HEK293 (cell line): ENCODE results near the gene UBASH3B.

Experiments
- CTCF ChIA-PET: fragments of 350-600 bp; formaldehyde crosslinking; extraction: SDS; loops from one replicate; lab custom pipeline; 2021; ENCODE audit warnings: antibody characterized with exemption; lab: Yijun Ruan, JAX
- POLR2A ChIA-PET: fragments of 300-600 bp; formaldehyde crosslinking; extraction: SDS; loops from one replicate; lab custom pipeline; 2020; ENCODE audit warnings: antibody characterized with exemption, inconsistent platforms; lab: Yijun Ruan, JAX
- H3K27ac ChIP-seq: fragments of 200-500 bp; sonication (Bioruptor generic); 2 replicates; pipeline ENCODE4 v1.5.1; 2014; ENCODE audit warnings: low read depth, low read length, control low read depth, inconsistent platforms; ENCODE audit errors: extremely low read depth
- H3K36me3 ChIP-seq, 2 experiments: fragments of 200-500 bp in 1 of 2; sonication (Bioruptor generic) in 1 of 2; 1 replicate in 1 of 2; 2 replicates in 1 of 2; pipeline ENCODE4 v1.5.1; 2014 to 2017; ENCODE audit warnings: inconsistent platforms in 2 of 2, low read length in 2 of 2; ENCODE audit not compliant: control insufficient read depth in 2 of 2, insufficient read depth in 1 of 2
- H3K4me1 ChIP-seq: fragments of 200-500 bp; sonication (Bioruptor generic); 2 replicates; pipeline ENCODE4 v1.5.1; 2014; ENCODE audit warnings: mild to moderate bottlenecking, low read length, inconsistent platforms; ENCODE audit not compliant: control insufficient read depth, insufficient read depth
- H3K4me3 ChIP-seq: 2 replicates; pipeline ENCODE4 v1.5.1; 2011; ENCODE audit warnings: low read depth, mild to moderate bottlenecking, control low read depth, low read length, moderate library complexity
- H3K9me3 ChIP-seq: fragments of 200-500 bp; sonication (Bioruptor generic); 2 replicates; pipeline ENCODE4 v1.5.1; 2014; ENCODE audit warnings: low read depth, low read length, inconsistent platforms; ENCODE audit not compliant: control insufficient read depth, insufficient read depth
- HOXA7 ChIP-seq: sonication (generic); formaldehyde crosslinking; IDR thresholded peaks from 2 replicates; pipeline ENCODE4 v1.8.1; 2022; ENCODE audit warnings: missing genetic modification reagents, borderline replicate concordance
- PRDM6 ChIP-seq: fragments of 450-650 bp; formaldehyde crosslinking; IDR thresholded peaks from 2 replicates; pipeline ENCODE4 v1.5.1; 2017; ENCODE audit warnings: missing biosample characterization, missing genetic modification characterization
- TRIM28 ChIP-seq: IDR thresholded peaks from 2 replicates; pipeline ENCODE4 v1.6.1; 2011; ENCODE audit warnings: low read length, control low read depth, borderline replicate concordance
- ZBTB10 ChIP-seq: fragments of 450-650 bp; formaldehyde crosslinking; IDR thresholded peaks from 2 replicates; pipeline ENCODE4 v1.5.1; 2016; ENCODE audit warnings: missing biosample characterization, missing genetic modification characterization
- ZFHX2 ChIP-seq: fragments of 450-650 bp; formaldehyde crosslinking; conservative IDR thresholded peaks from 2 replicates; pipeline ENCODE4 v1.5.1; 2016; ENCODE audit warnings: missing biosample characterization, missing genetic modification characterization
- ZFP3 ChIP-seq: fragments of 450-650 bp; formaldehyde crosslinking; IDR thresholded peaks from 2 replicates; pipeline ENCODE4 v1.5.1; 2016; ENCODE audit warnings: low read depth, missing biosample characterization, missing genetic modification characterization
- ZIC2 ChIP-seq: fragments of 450-650 bp; formaldehyde crosslinking; IDR thresholded peaks from 2 replicates; pipeline ENCODE4 v1.5.1; 2016; ENCODE audit warnings: missing biosample characterization, missing genetic modification characterization
- ZNF10 ChIP-seq: fragments of 450-650 bp; formaldehyde crosslinking; IDR thresholded peaks from 2 replicates; pipeline ENCODE4 v1.5.1; 2017; ENCODE audit warnings: missing biosample characterization, missing genetic modification characterization
- ZNF121 ChIP-seq: fragments of 450-650 bp; formaldehyde crosslinking; IDR thresholded peaks from 2 replicates; pipeline ENCODE4 v1.5.1; 2016; ENCODE audit warnings: missing biosample characterization, missing genetic modification characterization
- ZNF132 ChIP-seq: fragments of 450-650 bp; formaldehyde crosslinking; IDR thresholded peaks from 2 replicates; pipeline ENCODE4 v1.5.1; 2017; ENCODE audit warnings: missing biosample characterization, missing genetic modification characterization, borderline replicate concordance
- ZNF2 ChIP-seq: fragments of 450-650 bp; formaldehyde crosslinking; IDR thresholded peaks from 2 replicates; pipeline ENCODE4 v1.5.1; 2016; ENCODE audit warnings: missing biosample characterization, missing genetic modification characterization
- ZNF26 ChIP-seq: fragments of 450-650 bp; formaldehyde crosslinking; IDR thresholded peaks from 2 replicates; pipeline ENCODE4 v1.5.1; 2016; ENCODE audit warnings: missing biosample characterization, missing genetic modification characterization
- ZNF274 ChIP-seq, 2 experiments: fragments of 200-500 bp in 1 of 2; fragments of 450-650 bp in 1 of 2; sonication (Bioruptor generic) in 1 of 2; formaldehyde crosslinking in 1 of 2; IDR thresholded peaks; 2 replicates each; pipeline versions ENCODE4 v1.5.1 to v1.6.1; 2014 to 2016; ENCODE audit warnings: borderline replicate concordance in 1 of 2, inconsistent platforms in 1 of 2, low read length in 1 of 2, missing biosample characterization in 1 of 2, missing genetic modification characterization in 1 of 2
- ZNF398 ChIP-seq: fragments of 450-650 bp; formaldehyde crosslinking; IDR thresholded peaks from 2 replicates; pipeline ENCODE4 v1.5.1; 2017; ENCODE audit warnings: missing biosample characterization, missing genetic modification characterization
- ZNF560 ChIP-seq: fragments of 450-650 bp; formaldehyde crosslinking; IDR thresholded peaks from 2 replicates; pipeline ENCODE4 v1.5.1; 2017; ENCODE audit warnings: missing biosample characterization, missing genetic modification characterization, borderline replicate concordance
- ZNF621 ChIP-seq: fragments of 450-650 bp; formaldehyde crosslinking; IDR thresholded peaks from 2 replicates; pipeline ENCODE4 v1.5.1; 2017; ENCODE audit warnings: missing biosample characterization, missing genetic modification characterization
- ZNF768 ChIP-seq: fragments of 450-650 bp; formaldehyde crosslinking; IDR thresholded peaks from 2 replicates; pipeline ENCODE4 v1.5.1; 2018; ENCODE audit warnings: missing biosample characterization, mild to moderate bottlenecking, missing genetic modification characterization
- ZNF777 ChIP-seq: fragments of 450-650 bp; formaldehyde crosslinking; IDR thresholded peaks from 2 replicates; pipeline ENCODE4 v1.5.1; 2017; ENCODE audit warnings: missing biosample characterization, missing genetic modification characterization, borderline replicate concordance
- ZSCAN23 ChIP-seq: fragments of 450-650 bp; formaldehyde crosslinking; IDR thresholded peaks from 2 replicates; pipeline ENCODE4 v1.5.1; 2016; ENCODE audit warnings: missing biosample characterization, missing genetic modification characterization

UBASH3B gene

GRCh38 chr11:122746050-122746478, 90.5 kb downstream of the UBASH3B start (continued):
- no peak for TF ChIP-seq PRDM6 (tag by site-specific recombination)
- TF ChIP-seq ZNF26, result no peak
- no peak for TF ChIP-seq ZNF274 (IDR thresholded peaks at IDR 0.05; ENCODE audit: low read length)
- TF ChIP-seq ZNF274 (tag by site-specific recombination; IDR thresholded peaks at IDR 0.05; ENCODE audit: borderline replicate concordance), result no peak
- no peak for TF ChIP-seq ZNF121 (tag by site-specific recombination)
- TF ChIP-seq ZNF768, result no peak
- TF ChIP-seq HOXA7 (CRISPR knock-in tag), result no peak
- TF ChIP-seq TRIM28, result no peak
- TF ChIP-seq ZNF398, result no peak
- no peak for TF ChIP-seq ZNF777 (tag by site-specific recombination)
- TF ChIP-seq ZSCAN23 (tag by site-specific recombination), result no peak
- no peak for TF ChIP-seq ZFHX2 (tag by site-specific recombination)
- TF ChIP-seq, all 188 proteins: peak for 0

- POLR2A ChIA-PET, result interaction anchor here (0.6 kb wide), 1 partner anchor 87 kb away, joined by 3 read pairs; no protein-coding TSS in a partner anchor
- no peaks in the 10 kb centered on the region for H3K9me3 ChIP-seq
- no peaks in the 10 kb centered on the region for H3K4me1 ChIP-seq
- no peak overlapping the region for H3K27ac ChIP-seq
- H3K36me3 ChIP-seq, result no peaks in the 10 kb centered on the region
- TF ChIP-seq ZNF10 (tag by site-specific recombination) (no peak), ZNF2 (tag by site-specific recombination) (no peak), ZNF621 (tag by site-specific recombination) (no peak), ZNF132 (tag by site-specific recombination) (no peak), ZFP3 (tag by site-specific recombination) (no peak), ZNF560 (tag by site-specific recombination) (no peak)
- CTCF ChIA-PET, result interaction anchor here (0.6 to 1.4 kb wide), 2 partner anchors 12 to 113 kb away, joined by 4 read pairs; no protein-coding TSS in a partner anchor
- H3K4me3 ChIP-seq, result no peak overlapping the region
Observed at GRCh38 chr11:122746611-122747244, 91.2 kb downstream of the UBASH3B start.

- Histone ChIP-seq H3K36me3 (no peaks in the 10 kb centered on the region), H3K9me3 (no peaks in the 10 kb centered on the region), H3K4me1 (no peaks in the 10 kb centered on the region), H3K27ac (no peak overlapping the region), H3K4me3 (no peak overlapping the region)
- ChIA-PET CTCF (interaction anchor here (0.6 to 1.4 kb wide), 2 partner anchors 12 to 36 kb away, joined by 3 to 4 read pairs; no protein-coding TSS in a partner anchor), POLR2A (interaction anchor here (0.6 kb wide), 1 partner anchor 88 kb away, joined by 3 read pairs; no protein-coding TSS in a partner anchor)
- no peak for TF ChIP-seq ZBTB10
- peak; percentile 95 for TF ChIP-seq ZIC2 (tag by site-specific recombination)
- TF ChIP-seq, all 188 proteins: peak for 1
Observed at GRCh38 chr11:122747351-122747781, 91.8 kb downstream of the UBASH3B start.
